Naive thymus-derived CD4-positive, alpha-beta T cell (primary cell): ENCODE results near the gene APOA5. TPM values are rescaled to one million over a fixed set of nuclear protein-coding genes. Genes with fewer than 3 reads are reported as not detected.

Source experiments
- ATAC-seq: fragments of 150-1000 bp; cut with Tn5 transposase; 2 replicates; pipeline ENCODE4 v1.10.0; 2021; ENCODE audit warnings: mild to moderate bottlenecking, moderate library complexity
- CTCF ChIA-PET: fragments of 350-600 bp; sonication (Branson Sonifier 250); formaldehyde crosslinking; loops from one replicate; lab custom pipeline; 2021; ENCODE audit warnings: antibody characterized with exemption; lab: Charles Lee
- POLR2A ChIA-PET: fragments of 350-600 bp; sonication (Branson Sonifier 250); formaldehyde crosslinking; loops from one replicate; lab custom pipeline; 2021; ENCODE audit warnings: antibody characterized with exemption, inconsistent platforms; lab: Charles Lee
- DNase-seq, 9 donors: peaks; one replicate each; pipeline versions ENCODE4 v3.0.0 to v3.0.0-alpha.2; 2020 to 2022; ENCODE audit warnings: mixed read lengths in 1 of 9
- H3K27ac ChIP-seq: one replicate; pipeline ENCODE4 v1.7.0; 2013; ENCODE audit warnings: mild to moderate bottlenecking, low read depth, low read length, moderate library complexity
- H3K27me3 ChIP-seq, 2 donors: one replicate each; pipeline ENCODE4 v1.7.0; 2013; ENCODE audit warnings: low read length in 2 of 2, mild to moderate bottlenecking in 2 of 2, moderate library complexity in 2 of 2; ENCODE audit not compliant: control insufficient read depth in 2 of 2, insufficient read depth in 2 of 2
- H3K36me3 ChIP-seq, 3 experiments: 1 replicate in 2 of 3; 2 replicates in 1 of 3; pipeline ENCODE4 v1.7.0; 2013; ENCODE audit warnings: low read length in 3 of 3, mild to moderate bottlenecking in 3 of 3, moderate library complexity in 1 of 3; ENCODE audit not compliant: insufficient read depth in 3 of 3, control insufficient read depth in 2 of 3
- H3K4me1 ChIP-seq, 2 donors: one replicate each; pipeline ENCODE4 v1.7.0; 2013; ENCODE audit warnings: low read length in 2 of 2, mild to moderate bottlenecking in 2 of 2, moderate library complexity in 1 of 2; ENCODE audit not compliant: control insufficient read depth in 2 of 2, insufficient read depth in 2 of 2
- H3K4me3 ChIP-seq: 2 replicates; pipeline ENCODE4 v1.7.0; 2013; ENCODE audit warnings: mild to moderate bottlenecking, low read length
- H3K9me3 ChIP-seq, 3 experiments: 1 replicate in 2 of 3; 2 replicates in 1 of 3; pipeline ENCODE4 v1.7.0; 2013; ENCODE audit warnings: low read length in 3 of 3; ENCODE audit not compliant: control insufficient read depth in 2 of 3
- H3K27ac Mint-ChIP-seq, 9 donors: one replicate each; pipeline ENCODE4 v1.8.0; 2020 to 2022; ENCODE audit warnings: mixed read lengths in 9 of 9, mild to moderate bottlenecking in 8 of 9, moderate library complexity in 5 of 9, inconsistent platforms in 2 of 9
- H3K27me3 Mint-ChIP-seq, 5 donors: one replicate each; pipeline ENCODE4 v1.8.0; 2021 to 2022; ENCODE audit warnings: mixed read lengths in 5 of 5, mild to moderate bottlenecking in 1 of 5
- H3K36me3 Mint-ChIP-seq, 5 donors: one replicate each; pipeline ENCODE4 v1.8.0; 2020 to 2022; ENCODE audit warnings: mixed read lengths in 5 of 5, mild to moderate bottlenecking in 3 of 5, inconsistent platforms in 1 of 5
- H3K4me1 Mint-ChIP-seq, 7 donors: one replicate each; pipeline ENCODE4 v1.8.0; 2020 to 2022; ENCODE audit warnings: mixed read lengths in 7 of 7, mild to moderate bottlenecking in 3 of 7, inconsistent platforms in 1 of 7
- H3K4me3 Mint-ChIP-seq, 10 donors: one replicate each; pipeline ENCODE4 v1.8.0; 2020 to 2022; ENCODE audit warnings: mild to moderate bottlenecking in 10 of 10, mixed read lengths in 10 of 10, moderate library complexity in 6 of 10, inconsistent platforms in 2 of 10
- H3K9me3 Mint-ChIP-seq, 11 donors: one replicate each; pipeline ENCODE4 v1.8.0; 2020 to 2022; ENCODE audit warnings: mixed read lengths in 11 of 11, mild to moderate bottlenecking in 4 of 11, inconsistent platforms in 1 of 11, moderate library complexity in 1 of 11
- intact Hi-C, 2 donors: fragments of 100-400 bp; cut with micrococcal nuclease; formaldehyde crosslinking; loops; one replicate each; pipeline ENCODE4 v1.15.1; 2023
- polyA plus RNA-seq, 2 donors: library from polyadenylated mRNA; unstranded; fragments of 300-500 nt; fragmentation: Illumina TruSeq; gene quantifications; one replicate each; pipeline ENCODE4 v1.2.3, GENCODE V29; 2021
- total RNA-seq, 6 experiments: library from RNA in 5 of 6; stranded (reverse) in 5 of 6; gene quantifications; 1 replicate in 5 of 6; 2 replicates in 1 of 6; pipeline ENCODE4 v1.2.3 and lab custom pipeline; 2021 to 2026

APOA5 gene
- total and polyA plus RNA-seq, 7 experiments from 2014 or later, result not detected

DNA sequence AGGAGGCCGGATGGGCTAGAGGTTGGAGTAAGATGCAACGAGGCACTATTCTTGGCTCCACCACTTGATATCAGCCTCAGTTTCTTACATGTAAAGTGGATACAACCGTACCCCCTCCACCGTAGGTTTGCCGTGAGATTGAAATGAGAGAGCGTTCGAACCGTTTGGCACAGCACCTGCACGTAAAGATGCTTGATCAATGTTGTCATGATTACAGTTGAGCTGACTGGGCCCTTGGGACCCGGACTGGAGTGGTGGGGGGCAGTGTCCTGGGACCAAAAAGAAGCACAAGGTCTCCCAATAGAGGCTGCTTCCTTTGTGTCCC lies 41.8 kb upstream of the APOA5 start:
- Mint-ChIP-seq H3K27ac (peak overlapping the region in 1 of 9 donors; percentile 42), H3K27me3 (peaks cover 0 to 4% (median 0%) of the 10 kb centered on the region in 5 donors), H3K36me3 (no peaks in the 10 kb centered on the region), H3K9me3 (no peaks in the 10 kb centered on the region), H3K4me3 (no peak overlapping the region), H3K4me1 (peaks cover 4 to 17% (median 12%) of the 10 kb centered on the region in 7 donors)
- H3K36me3 ChIP-seq, result no peaks in the 10 kb centered on the region
- no peak overlapping the region for H3K27ac ChIP-seq
- DNase-seq (no peak), ATAC-seq (no peak)
- ChIA-PET POLR2A (interaction anchor here (0.6 to 1.0 kb wide), 3 partner anchors 10 to 465 kb away, joined by 3 read pairs; no protein-coding TSS in a partner anchor), CTCF (no interaction called here)
- intact Hi-C loops, result no loop called here
- H3K27me3 ChIP-seq, result no peaks in the 10 kb centered on the region
- no peak overlapping the region for H3K4me3 ChIP-seq
- H3K4me1 ChIP-seq, result peaks cover 4 to 9% of the 10 kb centered on the region in 2 donors
- H3K9me3 ChIP-seq, result no peaks in the 10 kb centered on the region

DNA sequence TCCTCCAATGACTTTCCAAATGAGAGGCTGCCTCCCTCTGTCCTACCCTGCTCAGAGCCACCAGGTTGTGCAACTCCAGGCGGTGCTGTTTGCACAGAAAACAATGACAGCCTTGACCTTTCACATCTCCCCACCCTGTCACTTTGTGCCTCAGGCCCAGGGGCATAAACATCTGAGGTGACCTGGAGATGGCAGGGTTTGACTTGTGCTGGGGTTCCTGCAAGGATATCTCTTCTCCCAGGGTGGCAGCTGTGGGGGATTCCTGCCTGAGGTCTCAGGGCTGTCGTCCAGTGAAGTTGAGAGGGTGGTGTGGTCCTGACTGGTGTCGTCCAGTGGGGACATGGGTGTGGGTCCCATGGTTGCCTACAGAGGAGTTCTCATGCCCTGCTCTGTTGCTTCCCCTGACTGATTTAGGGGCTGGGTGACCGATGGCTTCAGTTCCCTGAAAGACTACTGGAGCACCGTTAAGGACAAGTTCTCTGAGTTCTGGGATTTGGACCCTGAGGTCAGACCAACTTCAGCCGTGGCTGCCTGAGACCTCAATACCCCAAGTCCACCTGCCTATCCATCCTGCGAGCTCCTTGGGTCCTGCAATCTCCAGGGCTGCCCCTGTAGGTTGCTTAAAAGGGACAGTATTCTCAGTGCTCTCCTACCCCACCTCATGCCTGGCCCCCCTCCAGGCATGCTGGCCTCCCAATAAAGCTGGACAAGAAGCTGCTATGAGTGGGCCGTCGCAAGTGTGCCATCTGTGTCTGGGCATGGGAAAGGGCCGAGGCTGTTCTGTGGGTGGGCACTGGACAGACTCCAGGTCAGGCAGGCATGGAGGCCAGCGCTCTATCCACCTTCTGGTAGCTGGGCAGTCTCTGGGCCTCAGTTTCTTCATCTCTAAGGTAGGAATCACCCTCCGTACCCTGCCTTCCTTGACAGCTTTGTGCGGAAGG lies 40.9 kb upstream of the APOA5 start:
- H3K27ac ChIP-seq, result no peak overlapping the region
- intact Hi-C loops, result no loop called here
- no peak overlapping the region for H3K4me3 Mint-ChIP-seq
- peaks cover 4 to 9% of the 10 kb centered on the region in 2 donors for H3K4me1 ChIP-seq
- H3K4me1 Mint-ChIP-seq, result peaks cover 4 to 17% (median 9%) of the 10 kb centered on the region in 7 donors
- H3K4me3 ChIP-seq, result no peak overlapping the region
- DNase-seq (no peak), ATAC-seq (no peak)
- H3K9me3 ChIP-seq, result no peaks in the 10 kb centered on the region
- H3K36me3 ChIP-seq, result no peaks in the 10 kb centered on the region
- peaks cover 0 to 4% (median 0%) of the 10 kb centered on the region in 5 donors for H3K27me3 Mint-ChIP-seq
- POLR2A ChIA-PET, result interaction anchor here (0.6 to 1.0 kb wide), 2 partner anchors 10 to 466 kb away, joined by 3 read pairs; no protein-coding TSS in a partner anchor
- CTCF ChIA-PET, result no interaction called here
- H3K36me3 Mint-ChIP-seq, result no peaks in the 10 kb centered on the region
- H3K9me3 Mint-ChIP-seq, result no peaks in the 10 kb centered on the region
- no peaks in the 10 kb centered on the region for H3K27me3 ChIP-seq
- peak overlapping the region in 1 of 9 donors; percentile 42 for H3K27ac Mint-ChIP-seq

DNA sequence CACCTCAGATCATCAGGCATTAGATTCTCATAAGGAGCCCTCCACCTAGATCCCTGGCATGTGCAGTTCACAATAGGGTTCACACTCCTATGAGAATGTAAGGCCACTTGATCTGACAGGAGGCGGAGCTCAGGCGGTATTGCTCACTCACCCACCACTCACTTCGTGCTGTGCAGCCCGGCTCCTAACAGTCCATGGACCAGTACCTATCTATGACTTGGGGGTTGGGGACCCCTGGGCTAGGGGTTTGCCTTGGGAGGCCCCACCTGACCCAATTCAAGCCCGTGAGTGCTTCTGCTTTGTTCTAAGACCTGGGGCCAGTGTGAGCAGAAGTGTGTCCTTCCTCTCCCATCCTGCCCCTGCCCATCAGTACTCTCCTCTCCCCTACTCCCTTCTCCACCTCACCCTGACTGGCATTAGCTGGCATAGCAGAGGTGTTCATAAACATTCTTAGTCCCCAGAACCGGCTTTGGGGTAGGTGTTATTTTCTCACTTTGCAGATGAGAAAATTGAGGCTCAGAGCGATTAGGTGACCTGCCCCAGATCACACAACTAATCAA lies 40.2 kb upstream of the APOA5 start:
- no peak overlapping the region for H3K27ac ChIP-seq
- DNase-seq (no peak), ATAC-seq (no peak)
- intact Hi-C loops, result no loop called here
- no peak overlapping the region for H3K4me3 Mint-ChIP-seq
- H3K27me3 Mint-ChIP-seq, result peaks cover 0 to 4% (median 0%) of the 10 kb centered on the region in 5 donors
- CTCF ChIA-PET, result interaction anchor here (1.7 kb wide), 1 partner anchor 10 kb away, joined by 4 read pairs; no protein-coding TSS in a partner anchor
- no peaks in the 10 kb centered on the region for H3K9me3 Mint-ChIP-seq
- peaks cover 4 to 9% of the 10 kb centered on the region in 2 donors for H3K4me1 ChIP-seq
- no peaks in the 10 kb centered on the region for H3K27me3 ChIP-seq
- no peaks in the 10 kb centered on the region for H3K36me3 ChIP-seq
- H3K4me1 Mint-ChIP-seq, result peaks cover 4 to 17% (median 9%) of the 10 kb centered on the region in 7 donors
- H3K36me3 Mint-ChIP-seq, result no peaks in the 10 kb centered on the region
- H3K9me3 ChIP-seq, result no peaks in the 10 kb centered on the region
- H3K4me3 ChIP-seq, result no peak overlapping the region
- no peak overlapping the region for H3K27ac Mint-ChIP-seq
- POLR2A ChIA-PET, result no interaction called here

DNA sequence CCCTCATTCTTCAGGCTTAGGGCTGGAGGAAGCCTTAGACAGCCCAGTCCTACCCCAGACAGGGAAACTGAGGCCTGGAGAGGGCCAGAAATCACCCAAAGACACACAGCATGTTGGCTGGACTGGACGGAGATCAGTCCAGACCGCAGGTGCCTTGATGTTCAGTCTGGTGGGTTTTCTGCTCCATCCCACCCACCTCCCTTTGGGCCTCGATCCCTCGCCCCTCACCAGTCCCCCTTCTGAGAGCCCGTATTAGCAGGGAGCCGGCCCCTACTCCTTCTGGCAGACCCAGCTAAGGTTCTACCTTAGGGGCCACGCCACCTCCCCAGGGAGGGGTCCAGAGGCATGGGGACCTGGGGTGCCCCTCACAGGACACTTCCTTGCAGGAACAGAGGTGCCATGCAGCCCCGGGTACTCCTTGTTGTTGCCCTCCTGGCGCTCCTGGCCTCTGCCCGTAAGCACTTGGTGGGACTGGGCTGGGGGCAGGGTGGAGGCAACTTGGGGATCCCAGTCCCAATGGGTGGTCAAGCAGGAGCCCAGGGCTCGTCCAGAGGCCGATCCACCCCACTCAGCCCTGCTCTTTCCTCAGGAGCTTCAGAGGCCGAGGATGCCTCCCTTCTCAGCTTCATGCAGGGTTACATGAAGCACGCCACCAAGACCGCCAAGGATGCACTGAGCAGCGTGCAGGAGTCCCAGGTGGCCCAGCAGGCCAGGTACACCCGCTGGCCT lies 38.7 kb upstream of the APOA5 start:
- Histone ChIP-seq H3K36me3 (no peaks in the 10 kb centered on the region), H3K4me3 (no peak overlapping the region), H3K9me3 (no peaks in the 10 kb centered on the region), H3K4me1 (peaks cover 0 to 3% of the 10 kb centered on the region in 2 donors), H3K27ac (no peak overlapping the region), H3K27me3 (no peaks in the 10 kb centered on the region)
- ATAC-seq (no peak), DNase-seq (no peak)
- Mint-ChIP-seq H3K36me3 (no peaks in the 10 kb centered on the region), H3K27ac (no peak overlapping the region), H3K27me3 (peaks cover 0 to 4% (median 0%) of the 10 kb centered on the region in 5 donors), H3K4me1 (peaks cover under 1 to 8% (median 7%) of the 10 kb centered on the region in 7 donors), H3K9me3 (no peaks in the 10 kb centered on the region), H3K4me3 (no peak overlapping the region)
- intact Hi-C loops, result no loop called here
- ChIA-PET POLR2A (no interaction called here), CTCF (interaction anchor here (0.6 to 1.7 kb wide), 2 partner anchors 9 to 49 kb away, joined by 3 to 4 read pairs; no protein-coding TSS in a partner anchor)

DNA sequence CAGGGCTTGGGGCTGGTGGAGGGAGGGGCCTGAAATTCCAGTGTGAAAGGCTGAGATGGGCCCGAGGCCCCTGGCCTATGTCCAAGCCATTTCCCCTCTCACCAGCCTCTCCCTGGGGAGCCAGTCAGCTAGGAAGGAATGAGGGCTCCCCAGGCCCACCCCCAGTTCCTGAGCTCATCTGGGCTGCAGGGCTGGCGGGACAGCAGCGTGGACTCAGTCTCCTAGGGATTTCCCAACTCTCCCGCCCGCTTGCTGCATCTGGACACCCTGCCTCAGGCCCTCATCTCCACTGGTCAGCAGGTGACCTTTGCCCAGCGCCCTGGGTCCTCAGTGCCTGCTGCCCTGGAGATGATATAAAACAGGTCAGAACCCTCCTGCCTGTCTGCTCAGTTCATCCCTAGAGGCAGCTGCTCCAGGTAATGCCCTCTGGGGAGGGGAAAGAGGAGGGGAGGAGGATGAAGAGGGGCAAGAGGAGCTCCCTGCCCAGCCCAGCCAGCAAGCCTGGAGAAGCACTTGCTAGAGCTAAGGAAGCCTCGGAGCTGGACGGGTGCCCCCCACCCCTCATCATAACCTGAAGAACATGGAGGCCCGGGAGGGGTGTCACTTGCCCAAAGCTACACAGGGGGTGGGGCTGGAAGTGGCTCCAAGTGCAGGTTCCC lies 38.0 kb upstream of the APOA5 start, which contains the start of gene APOC3:
TSS of gene APOC3 (plus strand) at position 383 of the 659 bp plus-strand sequence. CDS start 676 bp downstream, outside the sequence.
- Mint-ChIP-seq H3K4me1 (peaks cover 0 to 2% (median under 1%) of the 10 kb centered on the region in 7 donors), H3K36me3 (no peaks in the 10 kb centered on the region), H3K4me3 (no peak within 1 kb of the TSS), H3K9me3 (no peaks in the 10 kb centered on the region), H3K27ac (no peak within 1 kb of the TSS), H3K27me3 (no peaks in the 10 kb centered on the region)
- DNase-seq (no peak), ATAC-seq (no peak)
- Histone ChIP-seq H3K4me3 (no peak within 1 kb of the TSS), H3K36me3 (no peaks in the 10 kb centered on the region), H3K27me3 (no peaks in the 10 kb centered on the region), H3K4me1 (no peaks in the 10 kb centered on the region), H3K9me3 (no peaks in the 10 kb centered on the region), H3K27ac (no peak within 1 kb of the TSS)
- intact Hi-C loops, result no loop called here
- POLR2A ChIA-PET, result no interaction called here
- CTCF ChIA-PET, result no interaction called here
